HG02840 (cell line): ENCODE measurements around the gene CORO2B.

Experiments used
- ATAC-seq: cut with Tn5 transposase; IDR thresholded peaks from one replicate; pipeline ENCODE4 v1.9.1; 2021; ENCODE audit warnings: mild to moderate bottlenecking, moderate library complexity, moderate number of reproducible peaks; ENCODE audit not compliant: unreplicated experiment, low FRiP score

The CORO2B gene

GRCh38 chr15:68691705-68692104, 112.9 kb downstream of the CORO2B start:
- no peak for ATAC-seq

- ATAC-seq, result no peak
Measured at GRCh38 chr15:68693071-68693470, 114.3 kb downstream of the CORO2B start.

GRCh38 chr15:68694111-68694510, 115.3 kb downstream of the CORO2B start:
- ATAC-seq, result no peak

GRCh38 chr15:68695061-68695595, 116.3 kb downstream of the CORO2B start:
- ATAC-seq, result no peak

GRCh38 chr15:68696414-68697363, 117.9 kb downstream of the CORO2B start:
- ATAC-seq, result no peak

GRCh38 chr15:68697711-68698690, 119.2 kb downstream of the CORO2B start:
- no peak for ATAC-seq

DNA sequence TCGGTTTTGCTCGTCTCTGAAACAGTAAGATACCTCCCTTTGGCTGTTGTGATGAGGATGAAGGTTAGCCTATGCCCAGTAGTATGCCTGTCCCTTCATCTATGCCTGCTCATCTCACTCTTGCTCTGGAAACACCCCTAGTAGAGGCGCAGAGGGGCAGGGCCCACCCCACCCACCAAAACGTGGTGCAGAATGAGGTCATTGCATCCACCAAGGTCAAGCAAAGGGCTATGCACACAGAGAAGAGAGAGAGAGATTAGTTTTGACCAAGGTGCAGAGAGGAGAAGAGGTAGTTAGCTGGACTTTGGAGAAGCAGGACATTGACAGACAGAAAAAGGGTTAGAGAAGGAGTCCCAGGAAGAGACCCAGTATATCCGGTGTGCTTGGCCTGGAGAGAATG, 119.9 kb downstream of the CORO2B start:
- ATAC-seq, result no peak

DNA sequence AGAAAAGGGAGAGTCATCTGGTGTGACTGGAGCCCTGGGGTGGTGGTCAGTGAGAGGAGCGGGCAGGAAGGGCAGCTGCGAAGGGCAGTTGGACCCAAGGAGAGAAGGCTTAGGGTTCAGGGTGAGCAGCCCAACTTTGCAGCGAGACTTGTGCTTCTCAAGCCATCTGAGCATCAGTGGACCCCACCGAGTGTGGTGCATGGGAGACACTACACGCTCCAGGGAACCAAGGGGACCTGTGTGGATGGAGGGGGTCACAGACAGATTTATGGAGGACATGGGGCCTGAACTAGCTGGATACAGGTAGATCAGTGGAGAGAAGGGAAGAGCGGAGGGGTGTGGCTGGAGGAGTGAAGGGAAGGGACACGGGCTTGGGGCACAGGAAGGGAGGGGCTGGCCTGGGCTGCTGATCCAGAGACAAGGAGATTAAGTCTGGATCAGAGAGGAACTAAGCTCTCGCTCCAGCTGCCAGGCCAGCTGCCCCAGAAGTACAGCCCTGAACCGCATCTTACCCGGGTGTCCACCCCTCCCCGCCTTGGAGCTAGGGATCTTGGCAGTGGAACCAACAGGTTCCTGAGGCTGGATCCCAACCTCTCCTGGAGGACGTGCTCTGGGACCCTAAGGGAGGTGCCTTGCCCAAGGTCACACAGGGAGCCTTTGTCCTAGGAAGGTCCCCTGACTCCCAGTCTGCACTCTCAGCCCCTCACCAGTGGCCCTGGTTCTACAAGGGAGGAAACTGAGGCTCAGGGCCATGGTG, 120.5 kb downstream of the CORO2B start:
- ATAC-seq, result no peak

- no peak for ATAC-seq
Measured at GRCh38 chr15:68699881-68700454, 121.2 kb downstream of the CORO2B start.

DNA sequence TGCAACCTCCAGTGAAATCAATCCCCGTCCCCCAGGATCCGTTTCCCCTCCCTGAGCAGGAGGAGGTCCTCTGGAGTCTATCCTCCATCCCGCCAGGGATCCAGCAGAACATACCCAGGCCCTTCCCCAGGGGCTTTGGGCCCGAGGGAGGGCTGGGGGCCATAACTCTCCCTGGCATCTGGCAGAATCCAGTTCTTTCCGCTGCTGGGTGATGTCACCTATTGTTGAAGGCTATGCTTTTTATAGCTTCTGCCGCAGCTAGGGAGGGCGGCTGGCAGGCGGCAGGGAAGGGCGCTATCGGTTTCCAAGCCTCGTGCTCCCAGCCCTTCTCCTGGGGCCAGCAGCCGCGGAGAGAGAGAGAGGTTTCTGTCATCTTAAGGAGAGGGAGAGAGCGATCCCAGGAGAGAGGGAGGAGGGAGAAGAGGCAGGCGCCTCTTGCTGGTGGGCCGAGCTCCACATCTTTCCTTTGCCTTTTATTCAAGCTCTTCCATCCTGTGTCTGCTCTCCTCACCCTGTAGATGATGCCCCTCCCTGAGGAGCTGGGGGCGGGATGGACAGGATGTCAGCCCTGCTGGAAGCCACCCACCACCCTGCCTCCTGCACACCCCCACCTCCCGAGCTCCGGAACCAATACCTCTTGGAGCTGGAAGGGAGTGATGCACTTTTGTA, 121.8 kb downstream of the CORO2B start:
- ATAC-seq, result no peak

DNA sequence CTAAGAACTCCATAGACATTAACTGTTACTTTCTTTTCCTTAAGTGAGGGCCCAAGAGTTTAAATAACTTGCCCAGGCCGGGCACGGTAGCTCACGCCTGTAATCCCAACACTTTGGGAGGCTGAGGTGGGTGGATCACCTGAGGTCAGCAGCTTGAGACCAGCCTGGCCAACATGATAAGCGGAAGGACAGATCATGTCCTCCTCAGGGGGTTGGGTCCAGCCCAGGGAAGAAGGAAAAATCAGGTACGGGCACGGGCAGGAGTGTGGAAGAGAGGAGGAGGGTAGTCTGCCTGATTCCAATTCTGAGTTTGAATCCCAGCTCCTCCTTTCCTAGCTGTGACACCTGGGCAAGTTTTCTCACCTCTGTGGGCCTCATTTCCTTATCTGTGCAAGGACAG, 123.1 kb downstream of the CORO2B start:
- ATAC-seq, result no peak

- ATAC-seq, result no peak
Measured at GRCh38 chr15:68704496-68705021, 125.8 kb downstream of the CORO2B start.

- no peak for ATAC-seq
Measured at GRCh38 chr15:68706256-68706655, 127.5 kb downstream of the CORO2B start.

- no peak for ATAC-seq
Measured at GRCh38 chr15:68706931-68707330, 128.1 kb downstream of the CORO2B start.

- no peak for ATAC-seq
Measured at GRCh38 chr15:68707386-68707785, 128.6 kb downstream of the CORO2B start.

- no peak for ATAC-seq
Measured at GRCh38 chr15:68709876-68710275, 131.1 kb downstream of the CORO2B start.

DNA sequence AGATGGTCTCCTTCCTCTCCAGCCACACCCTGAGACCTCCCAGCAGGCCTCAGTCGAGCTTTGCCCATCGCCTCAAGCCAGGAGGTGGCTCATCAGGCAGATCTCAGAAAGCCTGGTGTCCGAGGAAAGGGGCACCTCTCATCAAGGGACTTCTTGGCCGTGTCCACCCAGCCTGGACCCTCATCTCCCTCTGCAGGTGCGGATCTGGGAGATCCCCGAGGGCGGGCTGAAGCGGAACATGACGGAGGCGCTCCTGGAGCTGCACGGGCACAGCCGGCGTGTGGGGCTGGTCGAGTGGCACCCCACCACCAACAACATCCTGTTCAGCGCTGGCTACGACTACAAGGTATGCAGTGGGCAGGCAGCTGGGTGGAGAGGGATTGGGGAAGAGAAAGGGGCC, 131.7 kb downstream of the CORO2B start:
- no peak for ATAC-seq

- ATAC-seq, result no peak
Measured at GRCh38 chr15:68711406-68711805, 132.6 kb downstream of the CORO2B start.

DNA sequence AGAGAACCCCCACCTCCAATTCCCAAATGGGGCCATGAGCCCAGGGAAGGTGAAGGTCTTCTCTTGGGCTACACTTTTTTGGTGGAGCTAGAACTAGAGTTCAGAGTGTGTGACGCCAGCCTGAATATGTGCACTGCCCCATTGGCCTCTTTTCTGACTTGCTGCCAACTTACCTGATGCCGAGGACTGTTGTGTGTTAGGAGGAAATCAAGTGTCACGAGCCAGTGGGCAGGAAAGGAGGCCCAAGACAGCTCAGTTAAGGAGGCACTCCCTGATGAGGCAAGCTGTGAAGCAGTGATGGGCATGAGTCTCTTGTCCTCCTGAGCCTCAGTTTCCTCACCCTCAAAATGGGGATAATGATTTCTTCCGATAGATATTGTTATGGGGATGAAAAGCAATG, 134.1 kb downstream of the CORO2B start:
- no peak for ATAC-seq
